ENCODE measurements around the gene CPT2. TPM values are rescaled to one million over a fixed set of nuclear protein-coding genes. Genes with fewer than 3 reads are reported as not detected.
"Not testable (repeated sequence)": the region's sequence is repeated elsewhere in the genome, so short reads cannot be mapped to it uniquely, and the experiment has no call there.

CPT2 gene
- total RNA-seq, 1 donor: 30.2 TPM

GRCh38 chr1:53180951-53181350 lies 15.7 kb upstream of the CPT2 start:
- DNase-seq (ENCODE audit: low read depth in 2 of 3, low spot score in 2 of 3): no peak

DNA sequence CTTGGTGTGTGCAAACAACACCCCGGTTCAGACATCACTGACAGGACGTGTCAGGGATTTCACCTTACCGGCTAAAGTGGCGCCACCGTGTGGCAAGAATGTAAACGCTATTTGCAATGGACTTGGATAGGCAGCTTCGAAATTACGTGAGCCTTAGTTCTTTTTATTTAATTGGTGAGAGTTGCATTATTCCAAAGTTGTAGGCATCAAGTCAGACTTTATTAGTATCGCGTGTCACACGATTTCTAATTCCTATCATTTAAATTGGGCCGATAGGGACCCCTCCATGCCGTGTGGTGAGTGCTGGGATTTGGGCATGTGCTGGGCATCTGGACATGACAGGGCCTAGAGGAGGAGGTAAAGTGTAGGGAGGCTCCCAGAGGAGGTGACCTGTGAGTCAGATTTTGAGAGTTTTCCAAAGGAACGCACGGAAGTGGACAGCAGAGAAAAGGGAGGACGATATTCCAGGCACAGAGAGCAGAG lies 14.5 kb upstream of the CPT2 start:
- peak; percentile 57 to 85 (median 72) for DNase-seq (ENCODE audit: low read depth in 2 of 3, low spot score in 2 of 3)

- no peak for DNase-seq (ENCODE audit: low read depth in 2 of 3, low spot score in 2 of 3)
Observed at GRCh38 chr1:53182716-53183094, 13.9 kb upstream of the CPT2 start.

DNA sequence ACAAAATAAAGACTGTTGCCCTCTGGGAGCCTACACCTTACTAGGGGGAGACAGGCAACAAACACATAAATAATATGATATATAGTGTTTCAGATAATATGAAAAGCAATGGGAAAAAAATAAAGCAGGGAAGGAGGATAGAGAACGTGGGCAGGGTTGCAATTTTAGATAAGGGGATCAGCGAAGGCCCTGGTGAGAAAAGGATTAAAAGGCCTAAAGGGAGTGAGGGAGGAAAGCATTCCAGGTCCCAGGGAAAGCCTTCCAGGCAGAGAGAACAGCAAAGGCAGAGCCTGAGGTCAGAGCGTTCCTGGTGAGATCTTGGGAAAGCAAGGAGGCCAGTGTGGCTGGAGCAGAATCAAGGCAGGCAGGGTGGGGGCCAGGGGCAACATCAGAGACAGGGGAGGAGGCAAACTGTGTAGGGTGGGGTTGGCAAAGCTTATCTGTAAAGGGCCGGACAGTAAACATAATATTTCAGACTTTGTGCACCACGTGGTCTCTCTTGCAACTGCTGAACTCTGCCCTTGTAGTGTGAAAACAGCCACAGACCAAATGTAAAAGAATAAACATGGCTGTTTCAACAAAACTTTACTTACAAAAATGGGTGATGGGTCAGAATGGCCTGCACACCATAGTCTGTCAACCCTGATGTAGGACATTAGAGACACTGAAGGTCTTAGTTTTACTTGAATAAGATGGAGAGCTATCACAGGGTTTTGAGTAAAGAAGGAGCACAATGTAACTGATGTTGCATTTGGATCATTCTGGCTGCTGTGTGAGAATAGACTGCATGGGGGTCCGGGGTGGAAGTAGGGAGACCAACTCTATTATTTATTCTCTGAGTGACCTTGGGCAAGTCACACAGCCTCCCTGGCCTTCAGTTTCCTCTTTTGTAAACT lies 13.3 kb upstream of the CPT2 start:
- DNase-seq (ENCODE audit: low read depth in 2 of 3, low spot score in 2 of 3): no peak

- not testable (repeated sequence) for DNase-seq (ENCODE audit: low read depth in 2 of 3, low spot score in 2 of 3)
Observed at GRCh38 chr1:53185955-53186297, 10.7 kb upstream of the CPT2 start.

- no peak for DNase-seq (ENCODE audit: low read depth in 2 of 3, low spot score in 2 of 3)
Observed at GRCh38 chr1:53186533-53186932, 10.1 kb upstream of the CPT2 start.

GRCh38 chr1:53187401-53187800 lies 9.2 kb upstream of the CPT2 start:
- no peak for DNase-seq (ENCODE audit: low read depth in 2 of 3, low spot score in 2 of 3)

GRCh38 chr1:53188099-53188498 lies 8.5 kb upstream of the CPT2 start:
- no peak for DNase-seq (ENCODE audit: low read depth in 2 of 3, low spot score in 2 of 3)

GRCh38 chr1:53189061-53189460 lies 7.6 kb upstream of the CPT2 start:
- no peak for DNase-seq (ENCODE audit: low read depth in 2 of 3, low spot score in 2 of 3)

- no peak for DNase-seq (ENCODE audit: low read depth in 2 of 3, low spot score in 2 of 3)
Observed at GRCh38 chr1:53190210-53190611, 6.4 kb upstream of the CPT2 start.

- DNase-seq (ENCODE audit: low read depth in 2 of 3, low spot score in 2 of 3): no peak
Observed at GRCh38 chr1:53195246-53196016, 1.2 kb upstream of the CPT2 start.

GRCh38 chr1:53196017-53196484 lies 573 bp upstream of the CPT2 start:
- no peak for DNase-seq (ENCODE audit: low read depth in 2 of 3, low spot score in 2 of 3)

DNA sequence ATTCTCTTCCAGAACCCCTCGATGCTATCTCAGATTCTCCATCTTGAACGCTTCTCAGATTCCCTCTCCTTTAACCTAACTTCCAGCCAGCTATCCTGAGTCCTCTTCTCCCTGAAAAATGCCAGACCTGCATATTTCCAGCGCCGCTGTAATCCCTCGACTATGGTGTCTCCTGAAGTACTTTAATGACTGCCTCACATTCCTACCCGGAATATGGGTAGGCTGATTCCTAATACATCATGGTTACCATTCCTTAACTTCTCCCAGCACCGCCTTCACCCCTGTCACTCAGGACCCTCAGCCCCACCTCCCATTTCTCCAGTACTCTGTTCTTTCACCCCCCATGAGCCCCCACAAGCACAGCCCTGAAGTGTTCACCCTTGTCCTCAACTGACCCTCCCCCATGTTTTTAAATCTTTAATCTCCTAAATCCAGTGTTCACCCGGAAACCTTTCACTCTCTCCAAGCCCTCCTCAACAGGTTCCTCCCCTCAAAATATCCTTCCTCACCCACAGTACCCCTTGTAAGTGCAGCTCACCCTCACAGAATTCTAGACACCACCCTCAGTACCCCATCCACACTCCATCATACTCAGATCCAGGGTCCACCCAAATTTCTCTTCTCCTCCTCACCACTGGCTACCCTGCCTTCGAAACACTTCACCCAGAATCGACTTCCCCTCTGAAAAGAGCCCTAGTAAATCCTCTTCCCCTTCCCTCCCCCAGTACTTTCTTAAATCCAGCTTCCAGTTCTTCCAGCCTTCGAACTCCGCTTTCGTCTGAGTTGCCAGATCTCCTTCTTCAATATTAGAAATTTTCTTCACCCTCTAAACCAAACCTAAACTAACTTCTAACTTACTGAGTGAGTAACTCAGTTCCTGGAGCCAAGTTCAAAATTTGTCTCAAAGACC lies 922 bp downstream of the CPT2 start:
- no peak for DNase-seq (ENCODE audit: low read depth in 2 of 3, low spot score in 2 of 3)

- DNase-seq (ENCODE audit: low read depth in 2 of 3, low spot score in 2 of 3): no peak
Observed at GRCh38 chr1:53198241-53198651, 1.6 kb downstream of the CPT2 start.

DNA sequence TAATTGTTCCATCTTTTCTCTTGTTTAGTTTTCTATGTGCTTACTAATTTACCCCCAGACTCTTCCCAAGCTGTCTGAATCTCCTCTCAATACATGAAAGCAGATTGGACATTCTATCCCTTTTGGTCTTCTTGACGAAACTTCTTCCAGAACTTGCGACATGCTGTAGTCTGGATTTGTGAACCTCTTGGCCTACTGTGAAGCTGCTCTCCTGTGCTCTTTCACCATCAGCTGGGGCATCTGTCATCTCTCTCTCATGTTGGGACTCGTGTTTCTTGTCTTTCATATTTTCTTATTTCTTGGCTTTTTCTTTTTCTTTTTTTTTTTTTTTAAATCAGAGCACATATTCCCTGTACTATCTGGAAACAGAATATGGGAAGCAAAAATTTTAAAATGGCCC lies 6.8 kb downstream of the CPT2 start:
- no peak for DNase-seq (ENCODE audit: low read depth in 2 of 3, low spot score in 2 of 3)

- DNase-seq (ENCODE audit: low read depth in 2 of 3, low spot score in 2 of 3): not testable (repeated sequence)
Observed at GRCh38 chr1:53205496-53205895, 8.9 kb downstream of the CPT2 start.

DNA sequence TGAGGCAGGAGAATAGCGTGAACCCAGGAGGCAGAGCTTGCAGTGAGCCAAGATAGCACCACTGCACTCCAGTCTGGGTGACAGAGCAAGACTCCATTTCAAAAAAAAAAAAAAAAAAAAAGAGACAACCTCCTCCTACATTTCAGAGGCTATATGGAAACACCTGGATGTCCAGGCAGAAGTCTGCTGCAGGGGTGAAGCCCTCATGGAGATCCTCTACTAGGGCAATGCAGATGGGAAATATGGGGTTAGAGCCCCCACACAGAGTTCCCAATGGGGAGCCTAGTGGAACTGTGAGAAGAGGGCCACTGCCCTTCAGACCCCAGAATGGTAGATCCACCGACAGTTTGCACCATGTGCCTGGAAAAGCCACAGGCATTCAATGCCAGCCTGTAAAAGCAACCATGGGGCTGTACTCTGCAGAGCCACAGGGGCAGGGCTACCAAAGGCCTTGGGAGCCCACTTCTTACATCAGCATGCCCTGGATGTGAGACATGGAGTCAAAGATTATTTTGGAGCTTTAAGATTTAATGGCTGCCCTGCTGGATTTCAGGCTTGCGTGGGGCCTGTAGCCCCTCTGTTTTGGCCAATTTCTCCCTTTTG lies 9.6 kb downstream of the CPT2 start:
- DNase-seq (ENCODE audit: low read depth in 2 of 3, low spot score in 2 of 3): peak in 1 of 3 donors; percentile 20

DNA sequence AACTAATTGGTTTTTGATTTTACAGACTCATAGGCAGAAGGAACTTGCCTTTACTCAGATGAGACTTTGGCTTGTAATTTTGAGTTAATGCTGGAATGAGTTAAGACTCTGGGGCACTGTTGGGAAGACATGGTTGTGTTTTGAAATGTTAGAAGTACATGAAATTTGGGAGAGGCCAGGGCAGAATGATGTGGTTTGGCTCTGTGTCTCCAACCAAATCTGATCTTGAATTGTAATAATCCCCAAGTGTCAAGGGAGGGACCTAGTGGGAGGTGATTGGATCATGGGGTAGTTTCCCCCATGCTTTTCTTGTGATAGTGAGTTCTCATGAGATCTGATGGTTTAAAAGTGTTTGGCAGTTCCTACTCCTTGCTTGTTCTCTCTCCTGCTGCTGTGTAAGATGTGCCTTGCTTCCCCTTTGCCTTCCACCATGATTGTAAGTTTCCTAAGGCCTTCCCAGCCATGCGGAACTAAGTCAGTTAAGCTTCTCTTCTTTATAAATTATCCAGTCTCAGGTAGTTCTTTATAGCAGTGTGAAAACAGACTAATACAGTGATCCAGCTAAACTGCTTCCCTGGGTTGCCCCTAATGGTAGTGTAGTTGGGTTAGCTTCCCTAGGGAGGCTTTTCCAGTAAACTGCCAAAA lies 10.2 kb downstream of the CPT2 start:
- no peak for DNase-seq (ENCODE audit: low read depth in 2 of 3, low spot score in 2 of 3)

DNA sequence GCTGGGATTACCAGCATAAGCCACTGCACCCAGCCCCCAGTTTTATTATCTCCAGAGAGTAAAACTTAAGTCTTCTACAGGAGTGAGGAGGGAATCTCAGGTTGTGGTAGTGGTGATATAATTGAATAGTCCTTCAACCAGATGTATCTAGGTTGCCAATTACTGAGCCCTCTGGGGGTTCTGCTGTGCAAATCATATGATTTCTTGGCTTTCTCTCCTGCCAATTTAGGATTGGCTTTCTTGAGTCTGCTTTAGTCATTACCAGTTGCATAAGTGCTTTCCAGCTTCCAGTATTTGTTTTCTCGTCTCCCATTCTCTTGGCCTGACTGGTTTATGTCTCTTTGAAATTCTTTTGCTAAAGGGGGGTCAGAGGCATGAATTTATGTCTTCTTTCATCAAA lies 11.1 kb downstream of the CPT2 start:
- DNase-seq (ENCODE audit: low read depth in 2 of 3, low spot score in 2 of 3): no peak

DNA sequence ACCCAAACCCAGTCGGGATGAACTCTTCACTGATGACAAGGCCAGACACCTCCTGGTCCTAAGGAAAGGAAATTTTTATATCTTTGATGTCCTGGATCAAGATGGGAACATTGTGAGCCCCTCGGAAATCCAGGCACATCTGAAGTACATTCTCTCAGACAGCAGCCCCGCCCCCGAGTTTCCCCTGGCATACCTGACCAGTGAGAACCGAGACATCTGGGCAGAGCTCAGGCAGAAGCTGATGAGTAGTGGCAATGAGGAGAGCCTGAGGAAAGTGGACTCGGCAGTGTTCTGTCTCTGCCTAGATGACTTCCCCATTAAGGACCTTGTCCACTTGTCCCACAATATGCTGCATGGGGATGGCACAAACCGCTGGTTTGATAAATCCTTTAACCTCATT lies 13.7 kb downstream of the CPT2 start:
- no peak for DNase-seq (ENCODE audit: low read depth in 2 of 3, low spot score in 2 of 3)

Measured in hematopoietic multipotent progenitor cell (in vitro differentiated cells).